EL (cell line): ENCODE results near the gene EPB41L4A.

ENCODE experiments used
- DNase-seq: peaks from one replicate; pipeline ENCODE4 v3.0.0-alpha.2; 2016

Gene EPB41L4A

GRCh38 chr5:112303685-112304084, 115.4 kb downstream of the EPB41L4A start:
- no peak for DNase-seq

- no peak for DNase-seq
Measured at GRCh38 chr5:112294126-112294525, 125.0 kb downstream of the EPB41L4A start.

GRCh38 chr5:112293587-112293986, 125.5 kb downstream of the EPB41L4A start:
- no peak for DNase-seq

- no peak for DNase-seq
Measured at GRCh38 chr5:112290691-112291090, 128.4 kb downstream of the EPB41L4A start.

GRCh38 chr5:112289465-112289864, 129.6 kb downstream of the EPB41L4A start:
- DNase-seq, result no peak

GRCh38 chr5:112283943-112284929, 134.8 kb downstream of the EPB41L4A start:
- DNase-seq, result no peak

- DNase-seq, result no peak
Measured at GRCh38 chr5:112283034-112283582, 136.0 kb downstream of the EPB41L4A start.

GRCh38 chr5:112279082-112279481, 140.0 kb downstream of the EPB41L4A start:
- no peak for DNase-seq

GRCh38 chr5:112276991-112277390, 142.1 kb downstream of the EPB41L4A start:
- no peak for DNase-seq

- DNase-seq, result no peak
Measured at GRCh38 chr5:112275671-112276070, 143.4 kb downstream of the EPB41L4A start.

- no peak for DNase-seq
Measured at GRCh38 chr5:112270299-112271293, 148.5 kb downstream of the EPB41L4A start.

- no peak for DNase-seq
Measured at GRCh38 chr5:112267231-112267630, 151.8 kb downstream of the EPB41L4A start.

- no peak for DNase-seq
Measured at GRCh38 chr5:112264666-112265065, 154.4 kb downstream of the EPB41L4A start.

- DNase-seq, result no peak
Measured at GRCh38 chr5:112264151-112264550, 154.9 kb downstream of the EPB41L4A start.

- no peak for DNase-seq
Measured at GRCh38 chr5:112263469-112263868, 155.6 kb downstream of the EPB41L4A start.

- DNase-seq, result no peak
Measured at GRCh38 chr5:112258571-112258970, 160.5 kb downstream of the EPB41L4A start.

- DNase-seq, result no peak
Measured at GRCh38 chr5:112257976-112258375, 161.1 kb downstream of the EPB41L4A start.

- DNase-seq, result no peak
Measured at GRCh38 chr5:112257005-112257404, 162.1 kb downstream of the EPB41L4A start.

GRCh38 chr5:112254303-112254702, 164.8 kb downstream of the EPB41L4A start:
- DNase-seq, result no peak

GRCh38 chr5:112253478-112254250, 165.4 kb downstream of the EPB41L4A start:
- DNase-seq, result no peak

GRCh38 chr5:112250551-112250950, 168.5 kb downstream of the EPB41L4A start:
- DNase-seq, result no peak

GRCh38 chr5:112248623-112249022, 170.5 kb downstream of the EPB41L4A start:
- DNase-seq, result no peak
